Measurements from ENCODE around the gene MAP1B.

- TF ChIP-seq EZH2 (IDR thresholded peaks at IDR 0.05; ENCODE audit: borderline replicate concordance, low read depth, low read length, severe bottlenecking) (no peak), CTCF (IDR thresholded peaks at IDR 0.05; ENCODE audit: borderline replicate concordance, extremely low read depth, low read length, poor library complexity, severe bottlenecking) (no peak)
Measured at GRCh38 chr5:72122602-72123001, 15.3 kb downstream of the MAP1B start.
